HepG2 (cell line): ENCODE data around the gene KBTBD2. TPM values are rescaled to one million over a fixed set of nuclear protein-coding genes. Genes with fewer than 3 reads are reported as not detected.

Experiments used
- ADNP ChIP-seq: sonication (generic); formaldehyde crosslinking; IDR thresholded peaks from 2 replicates; pipeline ENCODE4 v1.4.0; 2020; ENCODE audit warnings: missing genetic modification reagents
- BRCA1 ChIP-seq: sonication (generic); formaldehyde crosslinking; IDR thresholded peaks from 2 replicates; pipeline ENCODE4 v1.4.0; 2020; ENCODE audit warnings: missing genetic modification reagents
- BRF2 ChIP-seq: sonication (generic); formaldehyde crosslinking; IDR thresholded peaks from 2 replicates; pipeline ENCODE4 v1.8.1; 2022; ENCODE audit warnings: mild to moderate bottlenecking, missing genetic modification reagents
- CREB1 ChIP-seq, 2 experiments: fragments of 450-650 bp in 1 of 2; IDR thresholded peaks; 2 replicates each; pipeline ENCODE4 v1.6.1; 2016 to 2017; ENCODE audit warnings: control low read depth in 1 of 2, mild to moderate bottlenecking in 1 of 2, missing compliant biosample characterization in 1 of 2, missing genetic modification characterization in 1 of 2
- DR1 ChIP-seq: sonication (generic); formaldehyde crosslinking; IDR thresholded peaks from 2 replicates; pipeline ENCODE4 v1.8.0; 2021; ENCODE audit warnings: mild to moderate bottlenecking, missing genetic modification reagents, inconsistent platforms
- FOXA3 ChIP-seq: IDR thresholded peaks from 2 replicates; pipeline ENCODE4 v1.6.1; 2016; ENCODE audit warnings: missing genetic modification reagents, missing compliant biosample characterization
- FUBP1 ChIP-seq: sonication (generic); formaldehyde crosslinking; IDR thresholded peaks from 2 replicates; pipeline ENCODE4 v1.5.1; 2020; ENCODE audit warnings: missing genetic modification reagents, mild to moderate bottlenecking, borderline replicate concordance
- HMG20A ChIP-seq: IDR thresholded peaks from 2 replicates; pipeline ENCODE4 v1.6.1; 2016; ENCODE audit warnings: borderline replicate concordance
- NCOA1 ChIP-seq: sonication (generic); formaldehyde crosslinking; IDR thresholded peaks from 2 replicates; pipeline ENCODE4 v1.9.0; 2021; ENCODE audit warnings: missing genetic modification reagents
- NRL ChIP-seq: sonication (generic); formaldehyde crosslinking; IDR thresholded peaks from 2 replicates; pipeline ENCODE4 v1.5.0; 2020; ENCODE audit warnings: missing genetic modification reagents, mild to moderate bottlenecking, moderate library complexity, borderline replicate concordance
- POLR2AphosphoS5 ChIP-seq: IDR thresholded peaks from 2 replicates; pipeline ENCODE4 v1.6.1; 2012; ENCODE audit warnings: low read depth, low read length
- SALL1 ChIP-seq: sonication (generic); formaldehyde crosslinking; IDR thresholded peaks from 2 replicates; pipeline ENCODE4 v1.8.0; 2022; ENCODE audit warnings: mild to moderate bottlenecking, missing genetic modification reagents
- STAT6 ChIP-seq: sonication (generic); formaldehyde crosslinking; IDR thresholded peaks from 2 replicates; pipeline ENCODE4 v1.4.0; 2020; ENCODE audit warnings: missing genetic modification reagents, mild to moderate bottlenecking, borderline replicate concordance
- TBX2 ChIP-seq: sonication (generic); formaldehyde crosslinking; IDR thresholded peaks from 2 replicates; pipeline ENCODE4 v1.5.0; 2020; ENCODE audit warnings: missing genetic modification reagents, mild to moderate bottlenecking, borderline replicate concordance
- ZFX ChIP-seq: sonication (generic); formaldehyde crosslinking; IDR thresholded peaks from 2 replicates; pipeline ENCODE4 v1.4.0; 2020; ENCODE audit warnings: mild to moderate bottlenecking, low read depth, missing genetic modification reagents, moderate library complexity
- ZNF335 ChIP-seq: sonication (generic); formaldehyde crosslinking; IDR thresholded peaks from 2 replicates; pipeline ENCODE4 v1.4.0; 2020; ENCODE audit warnings: missing genetic modification reagents
- ZNF431 ChIP-seq: sonication (generic); formaldehyde crosslinking; IDR thresholded peaks from 2 replicates; pipeline ENCODE4 v1.9.0; 2022; ENCODE audit warnings: missing genetic modification reagents, low read depth, mild to moderate bottlenecking, borderline replicate concordance
- ZNF687 ChIP-seq: sonication (generic); formaldehyde crosslinking; IDR thresholded peaks from 2 replicates; pipeline ENCODE4 v1.5.1; 2020; ENCODE audit warnings: mild to moderate bottlenecking, missing genetic modification reagents, moderate library complexity
- ZNF781 ChIP-seq: sonication (generic); formaldehyde crosslinking; IDR thresholded peaks from 2 replicates; pipeline ENCODE4 v1.5.1; 2020; ENCODE audit warnings: borderline replicate concordance, mild to moderate bottlenecking, missing genetic modification reagents; ENCODE audit errors: not compliant biosample characterization
- polyA plus RNA-seq, 8 experiments: library from polyadenylated mRNA; depleted of rRNA in 3 of 8; stranded (reverse) in 7 of 8; unstranded in 1 of 8; fragments of >200 nt; fragmentation: Illumina TruSeq in 4 of 8; extraction: Trizol in 4 of 8; gene quantifications; 2 replicates each; pipeline versions ENCODE4 v1.2.1 to v1.2.3, GENCODE V29; 2011 to 2016; ENCODE audit warnings: low read depth in 4 of 8, missing spikeins in 1 of 8, mixed read lengths in 1 of 8; ENCODE audit not compliant: insufficient read depth in 1 of 8
- total RNA-seq, 5 experiments: library from RNA; depleted of rRNA; stranded (reverse); fragments of >200 nt; fragmentation: Illumina TruSeq; extraction: Trizol; gene quantifications; 2 replicates each; pipeline ENCODE4 v1.2.3, GENCODE V29; 2016; ENCODE audit warnings: low read depth in 1 of 5

Gene KBTBD2
- total and polyA plus RNA-seq, 2 of the 13 experiments (the other 11 are each of a cell fraction or from before 2014, with no cell fraction given), result 24.0 to 25.2 TPM

- TF ChIP-seq SALL1 (CRISPR knock-in tag) (0 out of 2 replicates have a peak, but pooled peaks have one; percentile 5), FOXA3 (CRISPR knock-in tag) (no peak), ZNF781 (CRISPR knock-in tag) (peak; percentile 82), NCOA1 (CRISPR knock-in tag) (no peak), DR1 (CRISPR knock-in tag) (no peak), BRCA1 (no peak), HMG20A (CRISPR knock-in tag) (no peak), STAT6 (0 out of 2 replicates have a peak, but pooled peaks have one; percentile 34), ZNF687 (CRISPR knock-in tag) (peak; percentile 69), ZNF431 (CRISPR knock-in tag) (no peak; the same call in 1 of the 2 replicates), ADNP (CRISPR knock-in tag) (no peak), TBX2 (CRISPR knock-in tag) (peak; percentile 3; the same call in 1 of the 2 replicates), ZFX (CRISPR knock-in tag) (peak; percentile 22; the same call in 1 of the 2 replicates), POLR2AphosphoS5 (peak; percentile 43; the same call in 1 of the 2 replicates), BRF2 (CRISPR knock-in tag) (0 out of 2 replicates have a peak, but pooled peaks have one; percentile 15), ZNF335 (CRISPR knock-in tag) (no peak), CREB1 (IDR thresholded peaks at IDR 0.05) (no peak), CREB1 (CRISPR knock-in tag; IDR thresholded peaks at IDR 0.05) (no peak), FUBP1 (CRISPR knock-in tag) (no peak), NRL (CRISPR knock-in tag) (no peak)
These were observed 1.1 kb upstream of the KBTBD2 start (continued) for GRCh38 chr7:32892521-32893206.
